Karpas-422 (cell line): ENCODE measurements around the gene PLPP3. TPM values are rescaled to one million over a fixed set of nuclear protein-coding genes. Genes with fewer than 3 reads are reported as not detected.

Source experiments
- DNase-seq: peaks from one replicate; pipeline ENCODE4 v3.0.0-alpha.2; 2015
- H2AFZ ChIP-seq: fragments of 200-600 bp; sonication (generic); 2 replicates; pipeline ENCODE4 v1.6.1; 2014; ENCODE audit warnings: antibody characterized with exemption, low read length, mixed read lengths
- H3K27ac ChIP-seq: fragments of 200-600 bp; sonication (generic); 2 replicates; pipeline ENCODE4 v1.5.1; 2014; ENCODE audit warnings: mild to moderate bottlenecking, low read length, moderate library complexity
- H3K27me3 ChIP-seq: fragments of 200-600 bp; sonication (generic); 2 replicates; pipeline ENCODE4 v1.6.1; 2014; ENCODE audit warnings: low read length, mixed read lengths
- H3K36me3 ChIP-seq: fragments of 200-600 bp; sonication (generic); 2 replicates; pipeline ENCODE4 v1.6.1; 2014; ENCODE audit warnings: low read length, mixed read lengths; ENCODE audit not compliant: insufficient read depth
- H3K4me1 ChIP-seq: fragments of 200-600 bp; sonication (generic); 2 replicates; pipeline ENCODE4 v1.6.1; 2014; ENCODE audit warnings: mild to moderate bottlenecking, low read length, mixed read lengths
- H3K4me2 ChIP-seq: fragments of 200-600 bp; sonication (generic); 2 replicates; pipeline ENCODE4 v1.6.1; 2014; ENCODE audit warnings: low read length, low read depth, mild to moderate bottlenecking; ENCODE audit not compliant: poor library complexity, severe bottlenecking
- H3K4me3 ChIP-seq: fragments of 200-600 bp; sonication (generic); 2 replicates; pipeline ENCODE4 v1.5.1; 2014; ENCODE audit warnings: mild to moderate bottlenecking, antibody characterized with exemption, low read length, mixed read lengths
- H3K79me2 ChIP-seq: fragments of 200-600 bp; sonication (generic); 2 replicates; pipeline ENCODE4 v1.6.1; 2014; ENCODE audit warnings: mild to moderate bottlenecking, low read length, mixed read lengths
- H3K9ac ChIP-seq: fragments of 200-600 bp; sonication (generic); 2 replicates; pipeline ENCODE4 v1.6.0; 2014; ENCODE audit warnings: low read length
- H3K9me2 ChIP-seq: fragments of 200-600 bp; sonication (generic), shearing (Covaris generic); replicated peaks from 2 replicates; pipeline ENCODE4 v1.6.0; 2014; ENCODE audit warnings: mild to moderate bottlenecking, low read length, moderate library complexity; ENCODE audit not compliant: insufficient read depth
- H3K9me3 ChIP-seq: fragments of 300-700, 200-600 bp; sonication (generic); 2 replicates; pipeline ENCODE4 v1.6.1; 2014; ENCODE audit warnings: low read length, mixed read lengths
- H4K20me1 ChIP-seq: fragments of 200-600 bp; sonication (generic); 2 replicates; pipeline ENCODE4 v1.6.1; 2014; ENCODE audit warnings: mild to moderate bottlenecking, antibody characterized with exemption, low read length, low read depth; ENCODE audit not compliant: insufficient read depth
- total RNA-seq: library from RNA; depleted of rRNA; stranded (reverse); fragments of >200 nt; shearing (Covaris generic); gene quantifications from 2 replicates; pipeline ENCODE4 v1.2.3, GENCODE V29; 2014; ENCODE audit warnings: low replicate concordance

Gene PLPP3
- total RNA-seq, 1 experiment from 2014 or later = 11.3 TPM

DNA sequence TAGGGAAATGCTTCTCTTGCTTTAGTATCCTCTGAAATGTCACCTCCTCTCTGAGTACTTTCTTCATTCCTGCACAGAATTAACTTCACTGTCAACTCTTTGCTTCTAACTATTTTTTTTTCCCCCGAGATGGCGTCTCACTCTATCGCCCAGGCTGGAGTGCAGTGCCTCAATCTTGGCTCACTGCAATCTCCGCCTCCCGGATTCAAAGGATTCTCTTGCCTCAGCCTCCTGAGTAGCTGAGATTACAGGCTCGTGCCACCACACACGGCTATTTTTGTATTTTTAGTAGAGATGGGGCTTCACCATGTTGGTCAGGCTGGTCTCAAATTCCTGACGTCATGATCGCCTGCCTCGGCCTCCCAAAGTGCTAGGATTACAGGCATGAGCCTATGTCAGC is 1.4 kb upstream of the PLPP3 start:
- Histone ChIP-seq H3K9ac (no peak overlapping the region), H3K9me3 (no peaks in the 10 kb centered on the region), H3K4me2 (no peak overlapping the region), H3K36me3 (no peaks in the 10 kb centered on the region), H3K79me2 (no peaks in the 10 kb centered on the region), H3K4me3 (no peak overlapping the region), H3K27ac (no peak overlapping the region), H3K27me3 (no peaks in the 10 kb centered on the region), H3K4me1 (peaks cover 36% of the 10 kb centered on the region), H2AFZ (no peak overlapping the region), H4K20me1 (no peaks in the 10 kb centered on the region), H3K9me2 (no peaks in the 10 kb centered on the region)
- DNase-seq = no peak

DNA sequence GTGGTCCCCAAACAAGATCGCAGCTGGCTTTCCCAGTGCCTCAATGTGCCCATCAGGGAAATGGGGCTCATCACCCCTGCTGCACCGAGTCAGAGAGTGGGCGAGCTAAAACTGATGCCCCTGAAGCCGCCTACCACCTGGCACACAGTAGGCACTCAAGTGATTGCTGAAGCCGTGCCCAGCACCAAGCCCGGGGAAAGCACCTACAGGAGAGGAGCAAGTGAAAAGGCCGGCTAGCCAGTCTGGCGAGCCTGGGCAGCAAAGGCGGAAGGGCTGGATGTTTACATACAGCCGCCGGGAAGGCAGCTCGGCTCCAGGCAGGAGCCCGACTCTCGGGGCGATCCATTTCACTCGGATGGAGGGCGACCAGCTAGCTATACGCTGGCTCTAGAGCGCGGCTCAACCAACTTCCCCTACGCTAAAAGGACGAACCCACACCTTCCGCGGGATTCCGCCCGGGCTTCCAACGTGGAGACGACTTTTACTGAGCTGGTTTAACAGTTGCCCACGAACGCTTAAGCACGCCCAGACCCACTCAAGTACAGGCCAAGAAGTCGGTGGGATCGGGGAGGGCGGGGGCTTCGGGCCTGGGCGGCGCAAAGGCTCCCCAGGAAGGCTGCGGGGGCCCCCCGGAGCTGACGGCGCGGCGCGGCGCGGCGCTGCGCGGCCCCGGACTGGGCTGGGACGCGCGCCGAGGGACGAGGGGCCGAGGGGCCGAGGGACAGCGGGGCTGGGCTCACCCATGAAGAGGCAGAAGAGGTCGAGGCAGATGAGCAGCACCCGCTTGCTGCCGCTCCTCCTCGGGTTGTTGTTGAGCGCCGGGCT is 1.0 kb downstream of the PLPP3 start:
- Histone ChIP-seq H3K4me2 (peak overlapping the region; percentile 99), H3K9me3 (no peaks in the 10 kb centered on the region), H4K20me1 (no peaks in the 10 kb centered on the region), H3K27ac (no peak overlapping the region), H2AFZ (peak overlapping the region; percentile 96), H3K9me2 (no peaks in the 10 kb centered on the region), H3K4me3 (peak overlapping the region; percentile 76), H3K4me1 (peaks cover 41% of the 10 kb centered on the region), H3K79me2 (no peaks in the 10 kb centered on the region), H3K27me3 (no peaks in the 10 kb centered on the region), H3K36me3 (no peaks in the 10 kb centered on the region), H3K9ac (peak overlapping the region; percentile 62)
- peak; percentile 80 for DNase-seq

DNA sequence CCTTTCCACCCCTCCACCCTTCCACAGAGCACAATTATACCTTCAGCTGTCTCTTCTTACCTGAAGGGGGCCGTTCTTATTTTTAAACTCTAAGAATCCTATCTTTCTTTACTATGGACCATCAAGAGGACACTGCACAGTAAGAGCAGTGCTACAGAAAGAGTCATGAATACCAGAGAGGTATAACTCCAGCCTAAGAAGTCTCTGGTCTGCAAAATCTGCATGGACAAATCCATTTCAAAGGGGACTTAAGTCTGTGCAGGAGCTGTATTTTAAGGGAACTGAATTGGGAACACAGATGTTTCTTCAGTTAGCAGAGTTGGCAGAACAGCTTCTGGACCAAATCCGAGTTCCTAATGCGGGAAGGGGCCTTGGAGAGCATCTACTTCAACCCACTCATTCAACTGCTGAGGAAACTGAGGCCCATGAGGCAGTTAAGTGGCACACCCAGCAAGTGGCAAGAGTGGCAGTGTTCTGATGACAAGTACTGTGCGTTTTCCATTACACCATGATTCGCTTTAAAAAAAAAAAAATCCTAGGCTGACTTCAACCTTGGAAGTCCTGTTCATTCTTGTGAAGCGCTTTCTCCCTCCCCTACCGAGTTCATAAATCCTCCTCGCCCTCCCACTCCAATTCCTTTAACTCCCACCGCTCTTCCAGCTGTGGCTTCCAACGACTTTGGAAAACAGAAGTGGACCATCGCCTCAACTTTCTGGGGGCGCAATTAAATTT is 1.8 kb downstream of the PLPP3 start:
- Histone ChIP-seq H3K4me1 (peaks cover 41% of the 10 kb centered on the region), H3K9me2 (no peaks in the 10 kb centered on the region), H3K36me3 (no peaks in the 10 kb centered on the region), H3K9me3 (no peaks in the 10 kb centered on the region), H2AFZ (no peak overlapping the region), H3K27me3 (no peaks in the 10 kb centered on the region), H3K27ac (no peak overlapping the region), H3K9ac (no peak overlapping the region), H4K20me1 (no peaks in the 10 kb centered on the region), H3K4me2 (peak overlapping the region; percentile 99), H3K4me3 (peak overlapping the region; percentile 76), H3K79me2 (no peaks in the 10 kb centered on the region)
- no peak for DNase-seq

DNA sequence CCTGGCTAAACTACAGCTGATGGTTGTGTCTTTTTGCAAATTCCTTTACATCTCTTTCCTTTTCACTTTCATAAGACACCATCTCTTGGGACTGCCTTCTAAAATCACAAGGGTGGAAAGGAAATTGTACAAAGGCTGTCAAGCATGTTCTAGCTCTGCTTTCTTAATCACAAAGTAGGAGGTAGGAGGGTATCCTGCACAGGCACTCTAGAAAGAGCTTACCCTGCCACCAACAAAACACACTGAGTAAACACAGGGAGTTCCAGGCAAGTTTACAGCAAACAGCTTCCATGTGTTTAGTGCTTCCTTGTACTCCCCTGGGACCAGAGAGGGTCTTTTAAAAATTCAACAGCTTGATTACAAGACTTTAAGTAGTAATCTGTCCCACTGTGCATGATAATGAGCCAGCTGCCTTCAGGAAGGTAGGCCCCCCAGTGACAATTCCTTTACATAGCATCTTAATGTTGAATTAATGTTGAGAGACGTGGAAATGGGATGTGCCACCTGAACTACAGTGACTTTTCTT is 2.4 kb downstream of the PLPP3 start:
- Histone ChIP-seq H3K9ac (no peak overlapping the region), H3K36me3 (no peaks in the 10 kb centered on the region), H3K9me2 (no peaks in the 10 kb centered on the region), H3K27ac (no peak overlapping the region), H3K27me3 (no peaks in the 10 kb centered on the region), H2AFZ (no peak overlapping the region), H3K79me2 (no peaks in the 10 kb centered on the region), H3K4me2 (peak overlapping the region; percentile 33), H3K4me1 (peaks cover 41% of the 10 kb centered on the region), H4K20me1 (no peaks in the 10 kb centered on the region), H3K9me3 (no peaks in the 10 kb centered on the region), H3K4me3 (no peak overlapping the region)
- DNase-seq = peak; percentile 60

DNA sequence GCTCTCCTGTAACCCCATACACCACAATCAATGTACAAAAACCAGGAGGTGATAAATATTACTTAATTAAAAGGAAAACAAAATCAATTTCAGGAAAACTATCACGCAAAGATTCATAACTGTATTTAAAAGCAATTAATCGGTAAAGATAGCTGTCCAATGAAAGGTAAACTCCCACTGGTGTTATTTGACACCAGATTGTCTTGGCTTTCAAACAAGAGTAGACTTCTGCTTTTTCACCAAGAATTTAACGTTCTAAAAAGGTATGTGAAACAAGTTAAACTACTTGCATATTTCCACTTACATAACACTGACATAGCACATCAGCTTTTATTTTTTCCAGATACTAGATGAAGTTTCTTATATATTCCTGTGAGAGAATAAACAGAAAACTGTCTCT is 3.5 kb downstream of the PLPP3 start:
- no peaks in the 10 kb centered on the region for H3K9me2 ChIP-seq
- H4K20me1 ChIP-seq = no peaks in the 10 kb centered on the region
- peak overlapping the region; percentile 33 for H3K4me2 ChIP-seq
- H3K9ac ChIP-seq = no peak overlapping the region
- no peaks in the 10 kb centered on the region for H3K79me2 ChIP-seq
- no peak overlapping the region for H3K4me3 ChIP-seq
- H3K36me3 ChIP-seq = no peaks in the 10 kb centered on the region
- no peak overlapping the region for H2AFZ ChIP-seq
- no peaks in the 10 kb centered on the region for H3K27me3 ChIP-seq
- DNase-seq = peak; percentile 75
- H3K4me1 ChIP-seq = peaks cover 43% of the 10 kb centered on the region
- no peaks in the 10 kb centered on the region for H3K9me3 ChIP-seq
- H3K27ac ChIP-seq = no peak overlapping the region

DNA sequence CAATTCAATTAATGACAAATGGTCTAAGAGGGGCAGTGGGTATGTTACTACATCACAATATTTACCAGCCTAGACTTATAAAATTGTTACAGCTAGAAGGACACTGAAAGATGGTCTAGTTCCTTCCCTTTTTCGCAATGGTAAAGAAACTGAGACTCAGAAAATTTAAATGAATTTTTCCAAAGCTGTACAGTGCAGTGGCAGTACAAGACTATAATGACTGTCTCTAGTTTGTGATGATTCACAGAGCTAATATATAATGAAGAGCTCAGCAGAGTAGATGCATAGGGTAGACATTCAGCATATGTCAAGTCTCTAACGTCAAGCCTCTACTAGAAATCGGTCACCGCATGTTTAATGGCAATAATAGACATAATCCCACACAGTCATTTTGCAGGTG is 4.6 kb downstream of the PLPP3 start:
- no peaks in the 10 kb centered on the region for H3K27me3 ChIP-seq
- H3K9ac ChIP-seq = no peak overlapping the region
- no peak overlapping the region for H3K4me2 ChIP-seq
- H3K27ac ChIP-seq = no peak overlapping the region
- no peak overlapping the region for H3K4me3 ChIP-seq
- H2AFZ ChIP-seq = no peak overlapping the region
- no peak for DNase-seq
- H3K9me2 ChIP-seq = no peaks in the 10 kb centered on the region
- no peaks in the 10 kb centered on the region for H3K9me3 ChIP-seq
- no peaks in the 10 kb centered on the region for H4K20me1 ChIP-seq
- H3K36me3 ChIP-seq = no peaks in the 10 kb centered on the region
- peaks cover 52% of the 10 kb centered on the region for H3K4me1 ChIP-seq
- H3K79me2 ChIP-seq = no peaks in the 10 kb centered on the region

DNA sequence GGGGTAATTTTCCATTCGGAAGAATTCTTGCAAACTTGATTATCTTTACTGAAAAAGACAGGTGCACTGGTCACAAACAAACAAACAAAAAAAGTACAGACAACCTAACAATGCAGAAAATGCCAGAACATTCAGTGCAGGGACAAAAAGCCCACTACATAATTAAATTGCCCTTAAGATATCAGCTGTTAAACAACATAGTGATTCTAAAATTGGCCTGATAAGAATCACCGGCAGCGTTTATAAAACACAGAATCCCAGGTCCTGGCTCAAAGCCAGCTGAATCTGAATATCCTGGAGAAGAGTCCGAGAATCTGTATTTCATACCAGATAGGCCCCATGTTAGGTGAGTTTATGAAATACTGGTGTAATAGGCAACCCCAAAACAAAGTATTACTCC is 6.1 kb downstream of the PLPP3 start:
- no peak overlapping the region for H3K9ac ChIP-seq
- H3K27ac ChIP-seq = no peak overlapping the region
- no peaks in the 10 kb centered on the region for H3K9me2 ChIP-seq
- no peaks in the 10 kb centered on the region for H3K9me3 ChIP-seq
- DNase-seq = no peak
- H3K4me3 ChIP-seq = no peak overlapping the region
- H3K36me3 ChIP-seq = no peaks in the 10 kb centered on the region
- no peak overlapping the region for H2AFZ ChIP-seq
- no peaks in the 10 kb centered on the region for H4K20me1 ChIP-seq
- H3K79me2 ChIP-seq = no peaks in the 10 kb centered on the region
- H3K4me1 ChIP-seq = peaks cover 41% of the 10 kb centered on the region
- H3K27me3 ChIP-seq = no peaks in the 10 kb centered on the region
- H3K4me2 ChIP-seq = no peak overlapping the region

DNA sequence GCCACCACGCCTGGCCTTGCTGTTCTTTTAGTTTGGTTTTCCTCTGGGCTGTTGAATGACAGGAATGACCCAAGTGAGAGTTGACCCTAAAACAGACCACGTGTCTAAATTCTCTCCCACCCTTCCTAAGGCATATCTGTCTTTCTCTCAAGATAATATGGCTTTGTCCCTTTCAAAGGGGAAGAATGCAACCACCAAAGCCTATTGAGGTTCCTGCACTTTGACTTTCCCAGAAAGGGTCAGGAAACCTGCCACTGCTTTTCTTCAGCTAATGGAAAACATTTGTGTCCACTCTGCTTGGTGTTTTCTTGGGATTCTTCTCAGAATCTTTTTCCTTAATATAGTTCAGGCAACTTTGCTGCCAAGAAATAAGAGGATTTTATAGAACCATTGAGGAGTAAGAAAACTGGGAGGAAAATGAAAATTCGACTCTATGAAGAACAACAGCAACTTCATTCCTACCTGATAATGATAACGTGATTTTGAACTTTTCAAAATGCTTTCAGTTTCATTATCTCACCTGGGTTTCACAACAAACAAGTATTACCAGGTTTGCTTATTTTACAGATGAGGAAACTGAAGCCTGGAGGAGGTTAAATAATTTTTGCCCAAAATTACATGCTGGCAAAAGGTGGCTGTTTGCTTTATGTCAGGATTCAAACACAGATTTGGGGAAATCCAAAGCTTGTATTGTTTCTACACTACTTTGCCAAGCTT is 6.9 kb downstream of the PLPP3 start:
- Histone ChIP-seq H4K20me1 (no peaks in the 10 kb centered on the region), H3K79me2 (no peaks in the 10 kb centered on the region), H2AFZ (no peak overlapping the region), H3K36me3 (no peaks in the 10 kb centered on the region), H3K9ac (no peak overlapping the region), H3K4me3 (no peak overlapping the region), H3K27me3 (no peaks in the 10 kb centered on the region), H3K27ac (no peak overlapping the region), H3K9me2 (no peaks in the 10 kb centered on the region), H3K4me1 (peaks cover 34% of the 10 kb centered on the region), H3K9me3 (no peaks in the 10 kb centered on the region), H3K4me2 (no peak overlapping the region)
- DNase-seq = no peak
